MCF 10A (cell line): ENCODE data around the gene ADGRG7. TPM values are rescaled to one million over a fixed set of nuclear protein-coding genes. Genes with fewer than 3 reads are reported as not detected.

Experiments
- BruUV-seq: library from RNA; stranded (reverse); fragments of 400-500 nt; replicated peaks from 2 replicates; lab custom pipeline; 2021; lab: Mats Ljungman, UMichigan
- CTCF ChIA-PET: fragments of 300-600 bp; sonication (Branson Sonifier 250); formaldehyde crosslinking; extraction: SDS; loops from one replicate; lab custom pipeline; 2021; ENCODE audit warnings: antibody characterized with exemption, inconsistent platforms; lab: Yijun Ruan, JAX
- POLR2A ChIA-PET: fragments of 300-600, 350-650 bp; sonication (Branson Sonifier 250); formaldehyde crosslinking; extraction: SDS; loops from one replicate; lab custom pipeline; 2020; ENCODE audit warnings: antibody characterized with exemption, inconsistent platforms; lab: Yijun Ruan, JAX
- DNase-seq: peaks from one replicate; pipeline ENCODE4 v3.0.0-alpha.2; 2018; ENCODE audit not compliant: unreplicated experiment
- H3K27ac Mint-ChIP-seq: one replicate; pipeline ENCODE4 v1.8.0; 2022; ENCODE audit warnings: mild to moderate bottlenecking, low read depth, mixed read lengths; ENCODE audit not compliant: unreplicated experiment
- H3K27me3 Mint-ChIP-seq: one replicate; pipeline ENCODE4 v1.8.0; 2022; ENCODE audit warnings: mixed read lengths; ENCODE audit not compliant: insufficient read depth, unreplicated experiment
- H3K36me3 Mint-ChIP-seq: one replicate; pipeline ENCODE4 v1.8.0; 2022; ENCODE audit warnings: mild to moderate bottlenecking, moderate library complexity, mixed read lengths; ENCODE audit not compliant: insufficient read depth, unreplicated experiment
- H3K4me1 Mint-ChIP-seq: one replicate; pipeline ENCODE4 v1.8.0; 2022; ENCODE audit warnings: mixed read lengths; ENCODE audit not compliant: insufficient read depth, unreplicated experiment
- H3K4me3 Mint-ChIP-seq: one replicate; pipeline ENCODE4 v1.8.0; 2022; ENCODE audit warnings: mild to moderate bottlenecking, moderate library complexity, mixed read lengths; ENCODE audit not compliant: unreplicated experiment
- H3K9me3 Mint-ChIP-seq: one replicate; pipeline ENCODE4 v1.8.0; 2022; ENCODE audit warnings: mixed read lengths; ENCODE audit not compliant: unreplicated experiment
- intact Hi-C: fragments of 100-400 bp; cut with micrococcal nuclease; formaldehyde crosslinking; loops from 2 replicates; pipeline ENCODE4 v1.14.1; 2022
- total RNA-seq: library from RNA; stranded (reverse); gene quantifications from 2 replicates; pipeline ENCODE4 v1.2.3, GENCODE V29; 2022
- TF ChIP-seq, protein P1 (sequence below): fragments of 200-600 bp; IDR thresholded peaks from one replicate; pipeline ENCODE4 v1.8.0; 2022; ENCODE audit warnings: antibody characterized with exemption, mild to moderate bottlenecking; ENCODE audit not compliant: unreplicated experiment

Gene ADGRG7
- total RNA-seq, 1 experiment from 2014 or later = not detected

DNA sequence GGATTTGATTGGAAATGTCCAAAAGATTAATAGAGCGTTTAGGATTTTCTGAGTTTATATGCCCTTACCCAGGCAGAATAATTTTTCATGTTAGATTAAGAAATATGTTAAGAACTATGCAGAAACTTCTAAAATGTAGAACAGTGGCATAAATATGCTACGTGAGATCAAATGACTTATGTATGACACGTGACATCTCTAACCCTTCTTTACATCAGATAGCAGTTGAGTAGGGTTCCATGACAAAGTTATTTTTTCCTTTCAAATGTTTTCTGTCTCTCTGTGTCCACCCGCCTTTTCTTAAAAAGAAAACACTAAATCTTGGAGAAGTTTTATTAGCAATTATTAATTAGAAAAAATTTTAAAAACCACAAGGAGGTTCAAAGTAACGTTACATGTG is 91.3 kb downstream of the ADGRG7 start:
- TF ChIP-seq, protein P1, sequence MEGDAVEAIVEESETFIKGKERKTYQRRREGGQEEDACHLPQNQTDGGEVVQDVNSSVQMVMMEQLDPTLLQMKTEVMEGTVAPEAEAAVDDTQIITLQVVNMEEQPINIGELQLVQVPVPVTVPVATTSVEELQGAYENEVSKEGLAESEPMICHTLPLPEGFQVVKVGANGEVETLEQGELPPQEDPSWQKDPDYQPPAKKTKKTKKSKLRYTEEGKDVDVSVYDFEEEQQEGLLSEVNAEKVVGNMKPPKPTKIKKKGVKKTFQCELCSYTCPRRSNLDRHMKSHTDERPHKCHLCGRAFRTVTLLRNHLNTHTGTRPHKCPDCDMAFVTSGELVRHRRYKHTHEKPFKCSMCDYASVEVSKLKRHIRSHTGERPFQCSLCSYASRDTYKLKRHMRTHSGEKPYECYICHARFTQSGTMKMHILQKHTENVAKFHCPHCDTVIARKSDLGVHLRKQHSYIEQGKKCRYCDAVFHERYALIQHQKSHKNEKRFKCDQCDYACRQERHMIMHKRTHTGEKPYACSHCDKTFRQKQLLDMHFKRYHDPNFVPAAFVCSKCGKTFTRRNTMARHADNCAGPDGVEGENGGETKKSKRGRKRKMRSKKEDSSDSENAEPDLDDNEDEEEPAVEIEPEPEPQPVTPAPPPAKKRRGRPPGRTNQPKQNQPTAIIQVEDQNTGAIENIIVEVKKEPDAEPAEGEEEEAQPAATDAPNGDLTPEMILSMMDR = no peak
- Mint-ChIP-seq H3K4me3 (no peak overlapping the region), H3K27me3 (no peaks in the 10 kb centered on the region), H3K27ac (no peak overlapping the region), H3K4me1 (peaks cover 18% of the 10 kb centered on the region), H3K36me3 (no peaks in the 10 kb centered on the region), H3K9me3 (no peaks in the 10 kb centered on the region)
- ChIA-PET POLR2A (interaction anchor here (1.0 kb wide), 1 partner anchor 9 kb away, joined by 4 read pairs; no protein-coding TSS in a partner anchor), CTCF (no interaction called here)
- intact Hi-C loops = no loop called here
- no TSS peak for BruUV-seq
- no peak for DNase-seq

- Mint-ChIP-seq H3K36me3 (no peaks in the 10 kb centered on the region), H3K4me3 (no peak overlapping the region), H3K27ac (peak overlapping the region; percentile 92), H3K4me1 (peaks cover 15% of the 10 kb centered on the region), H3K27me3 (no peaks in the 10 kb centered on the region), H3K9me3 (no peaks in the 10 kb centered on the region)
- intact Hi-C loops = no loop called here
- TF ChIP-seq, protein P1 = no peak
- no TSS peak for BruUV-seq
- ChIA-PET CTCF (interaction anchor here (0.6 kb wide), 2 partner anchors 62 to 102 kb away, joined by 3 read pairs; no protein-coding TSS in a partner anchor), POLR2A (interaction anchor here (1.1 kb wide), 2 partner anchors 9 to 35 kb away, joined by 3 to 6 read pairs; no protein-coding TSS in a partner anchor)
- DNase-seq = peak; percentile 23
These were observed 92.9 kb downstream of the ADGRG7 start for GRCh38 chr3:100702082-100702979.

GRCh38 chr3:100702980-100703345 is 93.6 kb downstream of the ADGRG7 start:
- POLR2A ChIA-PET = interaction anchor here (1.1 kb wide), 3 partner anchors 8 to 301 kb away, joined by 3 to 6 read pairs (median 3); partner anchors contain the start of genes LNP1 and TOMM70
- BruUV-seq = no TSS peak
- no peaks in the 10 kb centered on the region for H3K27me3 Mint-ChIP-seq
- TF ChIP-seq, protein P1 = no peak
- H3K27ac Mint-ChIP-seq = peak overlapping the region; percentile 92
- no peaks in the 10 kb centered on the region for H3K36me3 Mint-ChIP-seq
- H3K9me3 Mint-ChIP-seq = no peaks in the 10 kb centered on the region
- H3K4me1 Mint-ChIP-seq = peaks cover 15% of the 10 kb centered on the region
- intact Hi-C loops = no loop called here
- DNase-seq = no peak
- CTCF ChIA-PET = interaction anchor here (0.6 to 0.7 kb wide), 3 partner anchors 9 to 102 kb away, joined by 3 read pairs; no protein-coding TSS in a partner anchor
- no peak overlapping the region for H3K4me3 Mint-ChIP-seq

GRCh38 chr3:100703865-100704264 is 94.5 kb downstream of the ADGRG7 start:
- intact Hi-C loops = no loop called here
- H3K27me3 Mint-ChIP-seq = no peaks in the 10 kb centered on the region
- H3K27ac Mint-ChIP-seq = no peak overlapping the region
- H3K4me1 Mint-ChIP-seq = peaks cover 21% of the 10 kb centered on the region
- TF ChIP-seq, protein P1 = no peak
- POLR2A ChIA-PET = interaction anchor here (0.5 to 1.1 kb wide), 3 partner anchors 37 to 302 kb away, joined by 3 to 4 read pairs (median 3); partner anchors contain the start of genes LNP1 and TOMM70
- no peak overlapping the region for H3K4me3 Mint-ChIP-seq
- CTCF ChIA-PET = no interaction called here
- BruUV-seq = no TSS peak
- H3K9me3 Mint-ChIP-seq = no peaks in the 10 kb centered on the region
- H3K36me3 Mint-ChIP-seq = no peaks in the 10 kb centered on the region
- no peak for DNase-seq
